HG02840 (cell line): Measurements from ENCODE around the gene SPATA2.

Experiments used
- ATAC-seq: cut with Tn5 transposase; IDR thresholded peaks from one replicate; pipeline ENCODE4 v1.9.1; 2021; ENCODE audit warnings: mild to moderate bottlenecking, moderate library complexity, moderate number of reproducible peaks; ENCODE audit not compliant: unreplicated experiment, low FRiP score

SPATA2 gene

DNA sequence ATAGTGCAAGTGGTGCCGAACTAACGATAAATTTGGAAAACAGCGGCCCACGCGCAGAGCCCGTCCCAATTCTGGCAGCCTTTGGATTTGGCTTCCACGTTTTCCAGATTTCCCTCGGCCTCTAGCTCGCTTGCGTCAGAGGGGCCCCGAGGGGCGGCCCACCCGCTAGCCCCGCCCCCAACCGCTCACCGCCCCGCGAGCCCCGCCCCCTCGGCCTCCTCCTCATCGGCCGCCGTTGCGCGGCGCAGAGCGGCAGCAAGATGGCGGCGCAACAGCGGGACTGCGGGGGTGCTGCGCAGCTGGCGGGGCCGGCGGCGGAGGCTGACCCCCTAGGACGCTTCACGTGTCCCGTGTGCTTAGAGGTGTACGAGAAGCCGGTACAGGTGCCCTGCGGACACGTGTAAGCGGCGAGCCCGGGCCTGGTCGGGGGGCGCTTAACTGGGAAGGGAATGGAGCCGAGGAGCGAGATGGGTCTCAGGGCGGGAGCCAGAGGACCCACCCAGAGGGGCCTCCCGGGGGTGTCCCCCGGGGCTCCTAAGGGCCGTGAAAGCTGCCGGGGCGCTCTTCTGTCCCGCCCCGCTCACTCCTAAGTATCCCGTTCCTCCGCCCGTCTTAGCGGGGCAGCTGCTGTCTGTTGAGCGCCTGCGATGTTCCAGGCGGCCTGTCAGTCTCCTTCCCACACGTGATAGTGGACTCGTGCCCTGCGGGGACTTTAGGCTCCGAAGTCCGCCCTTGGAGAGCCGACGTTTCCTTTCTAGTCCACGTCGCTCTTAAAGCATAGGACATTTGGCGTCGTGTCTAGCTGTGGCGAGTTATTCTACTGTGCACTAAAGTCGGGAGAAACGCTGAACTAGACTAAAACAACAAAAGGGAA, 21.1 kb upstream of the SPATA2 start, which contains the start of gene RNF114:
Gene RNF114, plus strand, starts transcription at position 245 of the 874 bp plus-strand sequence. Its CDS starts 16 bp downstream, at position 261.
- ATAC-seq, result peak; percentile 60

GRCh38 chr20:49935746-49936152, 20.4 kb upstream of the SPATA2 start:
- peak; percentile 16 for ATAC-seq

DNA sequence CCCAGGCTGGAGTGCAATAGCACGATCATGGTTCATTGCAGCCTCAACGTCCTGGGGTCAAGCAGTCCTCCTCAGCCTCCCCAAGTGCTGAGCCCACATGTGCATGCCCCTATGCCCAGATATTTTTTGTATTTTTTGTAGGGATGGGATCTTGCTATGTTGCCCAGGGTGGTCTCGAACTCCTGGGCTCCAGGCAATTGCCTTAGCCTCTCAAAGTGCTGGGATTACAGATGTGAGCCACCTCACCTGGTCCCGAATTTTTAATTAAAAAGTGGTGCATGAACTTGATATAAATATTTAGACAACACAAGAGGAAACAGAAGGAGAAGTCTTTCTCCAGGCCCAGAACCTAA, 13.8 kb upstream of the SPATA2 start:
- ATAC-seq, result no peak

GRCh38 chr20:49928411-49929141, 13.2 kb upstream of the SPATA2 start:
- ATAC-seq, result no peak

DNA sequence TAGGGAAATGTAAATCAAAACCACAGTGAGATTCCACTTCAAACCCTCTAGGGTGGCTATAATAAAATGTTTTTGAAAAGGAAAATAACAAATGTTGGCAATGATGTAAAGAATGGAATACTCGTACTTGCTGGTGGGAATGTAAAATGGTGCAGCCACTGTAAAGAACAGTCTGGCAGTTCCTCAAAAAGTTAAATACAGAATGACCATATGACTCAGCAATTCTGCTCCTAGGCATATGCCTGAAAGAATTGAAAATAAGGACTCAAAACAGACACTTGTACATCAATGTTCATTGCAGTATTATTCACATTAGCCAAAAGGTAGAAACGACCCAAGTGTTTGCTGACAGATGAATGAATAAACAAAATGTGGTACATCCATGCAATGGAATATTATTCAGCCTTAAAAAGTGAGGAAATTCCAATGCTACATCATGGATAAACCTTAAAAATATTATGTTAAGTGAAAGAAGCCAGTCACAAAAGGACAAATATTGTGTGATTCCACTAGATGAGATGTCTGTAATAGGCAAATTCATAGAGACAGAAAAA, 10.6 kb upstream of the SPATA2 start:
- no peak for ATAC-seq

GRCh38 chr20:49924247-49924646, 8.9 kb upstream of the SPATA2 start:
- no peak for ATAC-seq

DNA sequence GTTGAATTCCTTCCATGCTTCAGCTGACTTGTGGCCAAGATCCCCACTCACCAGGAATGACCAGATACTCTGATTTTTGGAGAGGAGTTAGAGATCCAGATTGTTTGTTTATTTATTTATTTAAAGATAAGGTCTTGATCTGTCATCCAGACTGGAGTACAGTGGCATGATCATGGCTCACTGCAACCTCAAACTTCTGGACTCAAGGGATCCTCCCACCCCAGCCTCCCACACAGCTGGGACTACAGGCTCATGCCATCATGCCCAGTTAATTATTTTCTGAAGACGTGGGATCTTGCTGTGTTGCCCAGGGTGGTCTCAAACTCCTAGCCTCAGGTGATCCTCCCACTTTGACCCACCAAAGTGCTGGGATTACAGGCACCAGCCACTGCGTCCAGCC, 4.1 kb upstream of the SPATA2 start:
- no peak for ATAC-seq

DNA sequence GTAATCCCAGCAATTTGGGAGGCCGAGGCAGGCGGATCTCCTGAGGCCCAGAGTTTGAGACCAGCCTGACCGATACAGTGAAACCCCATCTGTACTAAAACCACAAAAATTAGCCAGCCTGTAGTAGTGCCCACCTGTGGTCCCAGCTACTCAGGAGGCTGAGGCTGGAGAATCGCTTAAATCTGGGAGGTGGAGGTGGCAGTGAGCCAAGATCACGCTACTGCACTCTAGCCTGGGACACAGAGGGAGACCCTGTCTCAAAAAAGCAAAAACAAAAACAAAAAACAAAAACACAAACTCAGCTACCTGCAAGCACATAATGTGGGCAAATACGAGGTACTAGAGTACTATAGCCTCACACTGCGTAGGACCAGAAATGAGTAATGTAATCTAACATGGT, 3.7 kb upstream of the SPATA2 start:
- no peak for ATAC-seq

GRCh38 chr20:49918446-49918845, 3.1 kb upstream of the SPATA2 start:
- no peak for ATAC-seq

DNA sequence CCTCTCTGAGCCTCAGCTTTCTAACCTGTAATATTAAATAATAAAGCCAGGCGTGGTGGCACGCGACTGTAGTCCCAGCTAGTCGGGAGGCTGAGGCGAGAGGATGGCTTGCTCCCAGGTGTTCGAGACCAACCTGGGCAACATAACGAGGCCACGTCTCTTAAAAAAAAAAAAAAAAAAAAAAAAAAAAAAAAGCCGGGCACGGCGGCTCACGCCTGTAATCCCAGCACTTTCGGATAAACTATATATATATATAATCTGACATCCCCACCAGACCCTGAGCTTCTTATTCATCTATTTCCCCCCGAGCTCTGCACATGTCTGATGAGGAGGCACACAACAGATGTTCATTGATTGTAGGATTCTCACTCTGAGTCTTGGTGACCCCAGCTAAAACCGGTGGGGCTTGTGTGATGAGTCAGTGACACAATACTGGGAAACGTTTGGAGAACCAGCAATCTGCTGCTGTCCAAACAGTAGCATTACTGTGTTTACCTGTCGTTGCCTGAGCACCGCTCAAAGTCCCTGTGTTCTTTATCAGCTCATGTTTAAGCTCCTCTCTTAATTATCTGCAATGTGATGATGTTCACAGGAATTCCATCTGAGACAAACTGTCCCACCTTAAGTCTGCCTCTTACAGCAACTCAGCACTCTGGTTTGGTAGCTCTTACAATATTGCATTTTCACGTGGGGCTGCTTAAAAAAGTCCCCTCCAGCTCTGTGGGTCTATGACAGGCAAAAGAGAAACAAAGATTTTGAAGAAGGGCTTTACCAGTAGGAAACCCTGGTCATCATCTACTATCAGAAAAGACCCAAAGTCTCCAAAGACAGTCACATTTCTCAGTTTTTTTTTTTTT, 1.0 kb upstream of the SPATA2 start:
- no peak for ATAC-seq

DNA sequence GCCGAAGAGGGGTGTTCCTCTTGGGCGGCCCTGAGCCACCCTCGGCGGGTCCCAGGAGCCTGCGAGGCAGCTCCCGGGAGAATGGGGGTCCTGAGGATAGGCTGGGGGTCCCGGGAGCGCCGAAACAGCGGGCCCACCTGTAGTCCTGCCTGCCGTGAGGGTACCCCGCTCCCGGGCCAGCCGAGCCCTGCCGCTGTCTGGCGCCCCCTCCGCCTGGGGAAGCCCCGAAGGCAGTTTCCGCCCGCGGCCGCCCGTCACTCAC, 280 bp downstream of the SPATA2 start:
- peak; percentile 43 for ATAC-seq

GRCh38 chr20:49914310-49915117, 815 bp downstream of the SPATA2 start:
- ATAC-seq, result peak; percentile 10

GRCh38 chr20:49913399-49914047, 1.8 kb downstream of the SPATA2 start:
- no peak for ATAC-seq

DNA sequence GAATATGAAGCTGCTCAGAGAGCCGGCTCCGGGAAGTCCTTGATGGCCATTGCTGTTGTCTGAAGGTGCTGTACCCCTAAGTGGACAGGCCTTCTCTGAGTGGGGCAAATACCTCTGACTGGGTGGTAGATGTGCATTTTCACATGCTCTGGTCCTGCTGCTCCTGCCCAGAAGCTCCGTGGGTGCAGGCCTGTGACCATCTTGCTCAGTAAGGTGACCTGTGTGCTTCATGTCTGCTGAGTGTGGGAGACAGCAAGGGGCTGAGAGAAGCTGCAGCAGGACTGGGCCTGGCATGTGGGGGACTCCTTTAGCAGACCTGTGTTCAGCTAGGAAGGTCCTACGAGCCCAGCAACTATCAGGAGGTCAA, 5.0 kb downstream of the SPATA2 start:
- ATAC-seq, result no peak

GRCh38 chr20:49909499-49910339, 5.6 kb downstream of the SPATA2 start:
- no peak for ATAC-seq

- no peak for ATAC-seq
These were observed 7.1 kb downstream of the SPATA2 start for GRCh38 chr20:49908258-49908565.

DNA sequence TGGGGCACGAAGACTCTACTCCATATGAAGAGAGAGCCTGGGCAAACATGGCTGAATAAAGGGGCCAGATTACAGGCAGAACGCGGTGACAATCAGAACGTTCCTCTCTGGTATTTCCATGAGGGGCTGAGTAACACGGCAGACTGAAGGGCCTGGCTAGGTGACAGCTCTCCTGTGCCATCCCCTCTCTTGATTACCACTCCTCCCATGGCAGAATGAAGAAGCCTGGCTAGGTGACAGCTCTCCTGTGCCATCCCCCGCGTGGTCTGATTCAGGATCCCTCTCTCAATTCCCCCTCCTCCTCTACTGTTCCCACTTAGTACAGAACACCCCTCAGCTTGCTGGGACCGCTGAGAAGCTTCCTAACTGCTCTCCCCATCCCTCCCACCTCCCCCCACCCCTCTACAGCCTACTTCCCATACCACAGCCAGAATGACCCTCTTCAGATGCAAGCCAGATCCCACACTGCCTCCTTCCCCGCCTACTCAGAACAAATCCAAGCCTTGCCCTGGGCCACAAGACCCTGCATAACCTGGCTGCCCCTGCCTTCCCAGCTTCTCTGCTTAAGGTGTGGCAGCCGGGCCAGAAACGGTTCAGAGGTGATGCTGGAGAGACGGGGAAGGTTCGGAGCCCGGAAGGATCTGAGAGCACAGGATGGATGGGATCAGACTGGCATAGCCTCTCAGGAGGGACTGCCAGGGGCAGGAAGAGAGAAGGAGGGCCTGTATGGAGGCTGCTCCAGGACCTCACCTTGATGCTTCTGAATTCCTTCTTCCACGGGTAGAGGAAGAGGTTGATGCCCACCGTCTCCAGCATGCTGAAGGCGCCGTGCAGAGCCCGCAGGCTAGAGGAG, 7.7 kb downstream of the SPATA2 start:
- ATAC-seq, result no peak

DNA sequence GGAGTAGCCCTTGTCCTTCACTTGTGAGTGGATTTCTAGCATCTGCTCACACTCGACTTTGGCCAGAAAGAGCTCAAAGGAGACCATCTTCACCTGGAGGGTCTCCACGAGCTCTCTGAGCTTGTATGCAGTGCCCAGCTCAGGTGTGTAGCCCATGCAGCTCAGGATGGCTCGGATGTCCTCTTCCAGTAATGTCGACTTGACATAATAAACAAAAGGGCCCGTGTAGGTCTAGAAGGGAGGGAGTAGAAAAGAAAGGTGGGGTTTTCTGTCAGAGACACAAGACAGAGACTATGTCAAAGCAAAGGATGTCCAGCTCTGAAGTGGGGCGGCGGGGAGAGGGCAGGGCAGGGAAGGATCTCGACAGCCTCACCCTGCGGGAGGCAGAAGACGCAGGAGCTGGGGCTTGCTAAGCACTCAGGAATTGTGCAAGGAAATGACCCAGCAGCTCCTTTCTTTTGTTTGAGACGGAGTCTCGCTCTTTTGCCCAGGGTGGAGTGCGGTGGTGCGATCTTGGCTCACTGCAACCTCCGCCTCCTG, 8.6 kb downstream of the SPATA2 start:
- no peak for ATAC-seq
